Liver (tissue), 9 donors: ENCODE data around the gene HPS5. TPM values are rescaled to one million over a fixed set of nuclear protein-coding genes. Genes with fewer than 3 reads are reported as not detected.

Source experiments
- DNase-seq: peaks from one replicate; pipeline ENCODE4 v3.0.0-alpha.2; 2017; ENCODE audit warnings: low spot score
- H3K27ac ChIP-seq, 2 donors: one replicate each; pipeline ENCODE4 v1.7.0; 2013; ENCODE audit warnings: inconsistent platforms in 2 of 2, low read length in 2 of 2, control low read depth in 1 of 2, low read depth in 1 of 2, mild to moderate bottlenecking in 1 of 2
- H3K27me3 ChIP-seq, 4 donors: one replicate each; pipeline versions ENCODE4 v1.6.1 to v1.7.0; 2013; ENCODE audit warnings: low read length in 3 of 4, inconsistent platforms in 1 of 4, mild to moderate bottlenecking in 1 of 4, moderate library complexity in 1 of 4; ENCODE audit not compliant: control insufficient read depth in 4 of 4, insufficient read depth in 4 of 4
- H3K36me3 ChIP-seq, 4 donors: one replicate each; pipeline versions ENCODE4 v1.6.1 to v1.7.0; 2013; ENCODE audit warnings: low read length in 3 of 4, mild to moderate bottlenecking in 3 of 4, low read depth in 1 of 4, moderate library complexity in 1 of 4; ENCODE audit not compliant: control insufficient read depth in 4 of 4, insufficient read depth in 3 of 4
- H3K4me1 ChIP-seq, 4 donors: one replicate each; pipeline versions ENCODE4 v1.6.1 to v1.7.0; 2013; ENCODE audit warnings: low read length in 3 of 4, mild to moderate bottlenecking in 3 of 4, moderate library complexity in 1 of 4; ENCODE audit not compliant: control insufficient read depth in 4 of 4, insufficient read depth in 4 of 4
- H3K4me3 ChIP-seq, 3 donors: one replicate each; pipeline versions ENCODE4 v1.6.1 to v1.7.0; 2013; ENCODE audit warnings: low read length in 3 of 3, control low read depth in 1 of 3, low read depth in 1 of 3, mild to moderate bottlenecking in 1 of 3
- H3K9ac ChIP-seq, 2 donors: one replicate each; pipeline ENCODE4 v1.7.0; 2013; ENCODE audit warnings: low read length in 2 of 2, mild to moderate bottlenecking in 2 of 2, moderate library complexity in 2 of 2, control low read depth in 1 of 2, low read depth in 1 of 2
- H3K9me3 ChIP-seq, 4 donors: one replicate each; pipeline versions ENCODE4 v1.6.1 to v1.7.0; 2013; ENCODE audit warnings: low read length in 3 of 4; ENCODE audit not compliant: control insufficient read depth in 4 of 4
- EGR1 ChIP-seq, 2 donors: IDR thresholded peaks; 2 replicates each; pipeline ENCODE4 v1.6.1; 2016 to 2018; ENCODE audit warnings: antibody characterized with exemption in 2 of 2, low read depth in 2 of 2
- FOXA1 ChIP-seq: IDR thresholded peaks from 2 replicates; pipeline ENCODE4 v1.6.1; 2016; ENCODE audit warnings: antibody characterized with exemption
- JUND ChIP-seq, 2 donors: IDR thresholded peaks; 2 replicates each; pipeline ENCODE4 v1.6.1; 2016; ENCODE audit warnings: antibody characterized with exemption in 2 of 2
- NR2F2 ChIP-seq: IDR thresholded peaks from 2 replicates; pipeline ENCODE4 v1.6.1; 2016; ENCODE audit warnings: antibody characterized with exemption
- RAD21 ChIP-seq, 2 donors: IDR thresholded peaks; 2 replicates each; pipeline ENCODE4 v1.6.1; 2016; ENCODE audit warnings: antibody characterized with exemption in 2 of 2, mild to moderate bottlenecking in 2 of 2
- RXRA ChIP-seq, 2 donors: IDR thresholded peaks; 2 replicates each; pipeline ENCODE4 v1.6.1; 2017 to 2018; ENCODE audit warnings: antibody characterized with exemption in 2 of 2, mild to moderate bottlenecking in 1 of 2
- SP1 ChIP-seq: IDR thresholded peaks from 2 replicates; pipeline ENCODE4 v1.6.1; 2018; ENCODE audit warnings: antibody characterized with exemption, mild to moderate bottlenecking
- TAF1 ChIP-seq: conservative IDR thresholded peaks from 2 replicates; pipeline ENCODE4 v1.6.1; 2016; ENCODE audit warnings: antibody characterized with exemption, mild to moderate bottlenecking
- WGBS: extraction: QIAGEN DNeasy Blood & Tissue Kit; methylation state at CpG from one replicate; pipeline ENCODE4 v1.1.7; 2013; 5-methylcytosine and 5-hydroxymethylcytosine counted together
- polyA plus RNA-seq, 2 donors: library from polyadenylated mRNA; stranded (reverse) in 1 of 2; unstranded in 1 of 2; fragments of 200-250 nt in 1 of 2; fragments of >200 nt in 1 of 2; fragmentation: Nextera tagmentation in 1 of 2; extraction: Ambion mirVana in 1 of 2; gene quantifications; one replicate each; pipeline versions ENCODE4 v1.2.1 to v1.2.3, GENCODE V29; 2013 to 2015
- total RNA-seq, 2 donors: library from RNA; depleted of rRNA; stranded (reverse); fragments of >200 nt; gene quantifications; one replicate each; pipeline ENCODE4 v1.2.3, GENCODE V29; 2014
- TF ChIP-seq, protein P1 (sequence below): IDR thresholded peaks from 2 replicates; pipeline ENCODE4 v1.6.1; 2016; ENCODE audit warnings: antibody characterized with exemption
- TF ChIP-seq, protein P2 (sequence below): IDR thresholded peaks from 2 replicates; pipeline ENCODE4 v1.6.1; 2016; ENCODE audit warnings: antibody characterized with exemption, mild to moderate bottlenecking
- TF ChIP-seq, protein P3 (sequence below): IDR thresholded peaks from 2 replicates; pipeline ENCODE4 v1.6.1; 2016; ENCODE audit warnings: antibody characterized with exemption
- TF ChIP-seq, protein P4 (sequence below): fragments of 150-350 bp; IDR thresholded peaks from 2 replicates; pipeline ENCODE4 v1.5.1; 2017; ENCODE audit warnings: improper control_type of control experiment, low read depth, low read length; ENCODE audit not compliant: missing input control
- donor health status: healthy.
- donor health status: healthy.
- donor health status: healthy.
- donor health status: healthy.
- donor health status: healthy.

The HPS5 gene
- total and polyA plus RNA-seq, 4 donors: 15.7 to 134 (median 24.2) TPM

DNA sequence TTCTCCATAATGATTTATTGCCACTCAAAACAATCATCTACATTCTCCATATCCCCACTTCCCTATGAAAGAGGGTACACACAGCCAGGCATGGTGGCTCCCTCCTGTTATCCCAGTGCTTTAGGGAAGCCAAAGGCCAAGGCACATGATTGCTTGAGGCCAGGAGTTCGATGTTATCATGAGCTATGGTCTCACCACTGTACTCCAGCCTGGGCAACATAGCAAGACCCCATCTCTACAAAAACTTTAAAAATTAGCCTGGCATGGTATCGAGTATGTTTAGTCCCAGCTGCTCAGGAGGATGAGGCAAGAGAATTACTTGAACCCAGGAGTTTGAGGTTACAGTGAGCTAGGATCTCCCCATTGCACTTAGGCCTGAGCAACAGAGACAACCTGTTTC lies 6.0 kb downstream of the HPS5 start (continued):
- TF ChIP-seq, protein P1, sequence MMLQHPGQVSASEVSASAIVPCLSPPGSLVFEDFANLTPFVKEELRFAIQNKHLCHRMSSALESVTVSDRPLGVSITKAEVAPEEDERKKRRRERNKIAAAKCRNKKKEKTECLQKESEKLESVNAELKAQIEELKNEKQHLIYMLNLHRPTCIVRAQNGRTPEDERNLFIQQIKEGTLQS: no peak
- TF ChIP-seq JUND (IDR thresholded peaks at IDR 0.05): no peak
- TF ChIP-seq, protein P2, sequence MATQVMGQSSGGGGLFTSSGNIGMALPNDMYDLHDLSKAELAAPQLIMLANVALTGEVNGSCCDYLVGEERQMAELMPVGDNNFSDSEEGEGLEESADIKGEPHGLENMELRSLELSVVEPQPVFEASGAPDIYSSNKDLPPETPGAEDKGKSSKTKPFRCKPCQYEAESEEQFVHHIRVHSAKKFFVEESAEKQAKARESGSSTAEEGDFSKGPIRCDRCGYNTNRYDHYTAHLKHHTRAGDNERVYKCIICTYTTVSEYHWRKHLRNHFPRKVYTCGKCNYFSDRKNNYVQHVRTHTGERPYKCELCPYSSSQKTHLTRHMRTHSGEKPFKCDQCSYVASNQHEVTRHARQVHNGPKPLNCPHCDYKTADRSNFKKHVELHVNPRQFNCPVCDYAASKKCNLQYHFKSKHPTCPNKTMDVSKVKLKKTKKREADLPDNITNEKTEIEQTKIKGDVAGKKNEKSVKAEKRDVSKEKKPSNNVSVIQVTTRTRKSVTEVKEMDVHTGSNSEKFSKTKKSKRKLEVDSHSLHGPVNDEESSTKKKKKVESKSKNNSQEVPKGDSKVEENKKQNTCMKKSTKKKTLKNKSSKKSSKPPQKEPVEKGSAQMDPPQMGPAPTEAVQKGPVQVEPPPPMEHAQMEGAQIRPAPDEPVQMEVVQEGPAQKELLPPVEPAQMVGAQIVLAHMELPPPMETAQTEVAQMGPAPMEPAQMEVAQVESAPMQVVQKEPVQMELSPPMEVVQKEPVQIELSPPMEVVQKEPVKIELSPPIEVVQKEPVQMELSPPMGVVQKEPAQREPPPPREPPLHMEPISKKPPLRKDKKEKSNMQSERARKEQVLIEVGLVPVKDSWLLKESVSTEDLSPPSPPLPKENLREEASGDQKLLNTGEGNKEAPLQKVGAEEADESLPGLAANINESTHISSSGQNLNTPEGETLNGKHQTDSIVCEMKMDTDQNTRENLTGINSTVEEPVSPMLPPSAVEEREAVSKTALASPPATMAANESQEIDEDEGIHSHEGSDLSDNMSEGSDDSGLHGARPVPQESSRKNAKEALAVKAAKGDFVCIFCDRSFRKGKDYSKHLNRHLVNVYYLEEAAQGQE: no peak
- no peak for TF ChIP-seq RAD21 (IDR thresholded peaks at IDR 0.05)

DNA sequence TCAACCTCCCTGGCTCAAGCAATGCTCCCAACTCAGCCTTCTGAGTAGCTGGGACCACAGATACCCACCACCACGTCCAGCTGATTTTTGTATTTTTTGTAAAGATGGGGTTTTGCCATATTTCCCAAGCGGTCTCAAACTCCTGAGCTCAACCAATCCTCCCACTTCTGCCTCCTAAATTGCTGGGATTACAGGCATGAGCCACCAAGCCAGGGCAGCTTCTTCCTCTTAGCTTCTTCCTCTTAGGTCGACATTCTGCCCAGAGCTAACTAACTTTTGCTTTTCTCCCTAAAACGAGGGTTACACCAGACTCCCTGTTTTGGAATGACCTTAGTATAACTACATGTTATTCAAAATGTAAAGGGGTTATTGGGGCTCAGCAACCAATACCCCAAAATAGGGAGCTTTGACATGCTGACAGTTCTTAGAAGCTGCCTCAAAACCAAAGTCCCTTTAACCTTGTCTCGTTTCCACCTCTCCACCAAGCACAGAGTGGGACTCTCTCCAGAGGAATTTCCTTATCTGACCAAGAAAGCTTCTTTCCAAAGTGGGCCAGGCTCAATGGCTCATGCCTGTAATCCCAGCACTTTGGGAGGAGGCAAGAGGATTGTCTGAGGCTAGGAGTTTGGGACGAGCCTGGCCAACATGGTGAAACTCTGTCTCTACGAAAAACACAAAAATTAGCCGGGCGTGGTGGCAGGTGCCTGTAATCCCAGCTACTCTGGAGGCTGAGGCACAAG lies 7.0 kb downstream of the HPS5 start:
- H3K27me3 ChIP-seq: no peaks in the 10 kb centered on the region
- no peak for TF ChIP-seq RAD21 (IDR thresholded peaks at IDR 0.05)
- no peak overlapping the region for H3K4me3 ChIP-seq
- H3K27ac ChIP-seq: no peak overlapping the region
- H3K9ac ChIP-seq: no peak overlapping the region
- no peaks in the 10 kb centered on the region for H3K9me3 ChIP-seq
- peaks cover 3 to 8% (median 6%) of the 10 kb centered on the region in 4 donors for H3K4me1 ChIP-seq
- 89% methylated on average over 9 of the region's 9 CpGs for WGBS
- H3K36me3 ChIP-seq: peaks cover 0 to 8% (median 6%) of the 10 kb centered on the region in 4 donors
- DNase-seq: no peak

DNA sequence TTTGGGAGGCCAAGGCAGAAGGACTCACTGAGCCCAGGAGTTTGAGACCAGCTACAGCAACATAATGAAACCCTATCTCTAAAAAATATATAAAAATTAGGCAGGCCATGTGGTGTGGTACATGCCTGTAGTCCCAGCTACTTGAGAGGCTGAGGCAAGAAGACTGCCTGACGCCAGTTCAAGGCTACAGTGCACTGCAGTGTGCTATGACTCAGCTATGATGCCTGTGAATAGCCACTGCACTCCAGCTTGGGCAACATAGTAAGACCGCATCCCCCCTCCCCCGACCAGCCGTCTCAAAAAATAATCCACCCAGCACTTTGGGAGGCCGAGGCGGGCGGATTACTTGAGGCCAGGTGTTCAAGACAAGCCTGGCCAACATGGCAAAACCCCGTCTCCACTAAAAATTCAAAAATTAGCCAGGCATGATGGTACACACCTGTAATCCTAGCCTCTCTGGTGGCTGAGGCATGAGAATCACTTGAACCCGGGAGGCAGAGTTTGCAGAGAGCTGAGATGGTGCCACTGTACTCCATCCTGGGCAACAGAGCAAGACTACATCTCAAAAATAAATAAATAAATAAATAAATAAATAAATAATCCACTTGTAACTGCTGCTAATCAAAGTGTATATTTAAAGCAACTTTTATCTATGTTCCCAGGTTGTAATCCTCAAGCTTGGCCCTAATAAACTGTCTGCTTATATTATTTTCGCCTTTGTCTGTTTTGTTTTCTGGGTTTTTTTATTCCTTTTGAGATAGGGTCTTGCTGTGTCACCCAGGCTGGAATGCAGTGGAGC lies 7.8 kb downstream of the HPS5 start:
- Histone ChIP-seq H3K36me3 (peaks cover 0 to 15% (median 10%) of the 10 kb centered on the region in 4 donors), H3K27ac (no peak overlapping the region), H3K4me1 (peaks cover 0 to under 1% (median under 1%) of the 10 kb centered on the region in 4 donors), H3K9ac (no peak overlapping the region), H3K4me3 (no peak overlapping the region), H3K27me3 (no peaks in the 10 kb centered on the region), H3K9me3 (no peaks in the 10 kb centered on the region)
- TF ChIP-seq SP1 (no peak), RXRA (IDR thresholded peaks at IDR 0.05) (no peak), FOXA1 (no peak), EGR1 (IDR thresholded peaks at IDR 0.05; ENCODE audit: low read depth in 2 of 2) (no peak), NR2F2 (no peak), TAF1 (no peak)
- TF ChIP-seq, protein P3, sequence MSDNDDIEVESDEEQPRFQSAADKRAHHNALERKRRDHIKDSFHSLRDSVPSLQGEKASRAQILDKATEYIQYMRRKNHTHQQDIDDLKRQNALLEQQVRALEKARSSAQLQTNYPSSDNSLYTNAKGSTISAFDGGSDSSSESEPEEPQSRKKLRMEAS: no peak
- TF ChIP-seq, protein P4, sequence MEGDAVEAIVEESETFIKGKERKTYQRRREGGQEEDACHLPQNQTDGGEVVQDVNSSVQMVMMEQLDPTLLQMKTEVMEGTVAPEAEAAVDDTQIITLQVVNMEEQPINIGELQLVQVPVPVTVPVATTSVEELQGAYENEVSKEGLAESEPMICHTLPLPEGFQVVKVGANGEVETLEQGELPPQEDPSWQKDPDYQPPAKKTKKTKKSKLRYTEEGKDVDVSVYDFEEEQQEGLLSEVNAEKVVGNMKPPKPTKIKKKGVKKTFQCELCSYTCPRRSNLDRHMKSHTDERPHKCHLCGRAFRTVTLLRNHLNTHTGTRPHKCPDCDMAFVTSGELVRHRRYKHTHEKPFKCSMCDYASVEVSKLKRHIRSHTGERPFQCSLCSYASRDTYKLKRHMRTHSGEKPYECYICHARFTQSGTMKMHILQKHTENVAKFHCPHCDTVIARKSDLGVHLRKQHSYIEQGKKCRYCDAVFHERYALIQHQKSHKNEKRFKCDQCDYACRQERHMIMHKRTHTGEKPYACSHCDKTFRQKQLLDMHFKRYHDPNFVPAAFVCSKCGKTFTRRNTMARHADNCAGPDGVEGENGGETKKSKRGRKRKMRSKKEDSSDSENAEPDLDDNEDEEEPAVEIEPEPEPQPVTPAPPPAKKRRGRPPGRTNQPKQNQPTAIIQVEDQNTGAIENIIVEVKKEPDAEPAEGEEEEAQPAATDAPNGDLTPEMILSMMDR: no peak
- WGBS: 77% methylated on average over 10 of the region's 10 CpGs
- DNase-seq: no peak
